Embryonic facial prominence (tissue), 1 donor: ENCODE data around the gene YIF1A.

ENCODE experiments used
- DNase-seq: peaks from one replicate; pipeline ENCODE4 v3.0.0-alpha.2; 2016; ENCODE audit errors: extremely low spot score

The YIF1A gene

DNA sequence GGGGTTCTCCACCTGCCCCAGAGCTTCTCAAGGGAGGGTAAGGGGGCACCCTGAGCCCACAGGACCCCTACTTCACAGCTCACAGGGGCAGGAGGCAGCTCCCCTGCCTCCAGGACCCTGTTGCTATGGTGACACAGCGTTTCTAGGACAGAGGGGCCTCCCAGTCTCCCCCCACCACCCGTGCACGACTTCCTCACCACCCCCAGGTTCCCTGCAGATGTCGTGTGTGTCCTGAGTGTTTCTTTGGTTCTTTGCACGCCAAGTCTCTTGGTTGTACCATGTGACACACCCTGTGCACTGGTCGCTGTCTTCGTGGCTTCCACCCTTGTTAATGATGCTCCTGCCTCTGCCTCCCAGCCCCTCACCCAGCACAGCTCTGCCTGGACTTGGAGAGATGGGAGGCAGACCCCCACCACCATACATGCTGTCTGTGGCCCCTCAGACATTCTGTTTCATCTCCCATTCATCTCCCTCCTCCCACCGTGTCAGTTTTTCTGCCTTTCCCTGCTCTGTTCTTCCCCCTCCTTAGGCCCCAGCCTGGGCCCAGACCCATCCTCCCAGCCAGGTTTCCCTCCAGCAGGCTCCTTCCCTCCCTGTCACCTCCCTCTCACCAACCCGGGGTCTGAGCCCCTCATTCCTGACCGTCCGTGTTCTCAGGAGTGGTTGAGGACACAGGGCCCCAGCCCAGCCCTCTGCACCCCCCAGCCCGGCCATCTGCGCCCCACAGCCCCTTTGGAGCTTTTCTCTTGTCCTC, 45.0 kb downstream of the YIF1A start:
- DNase-seq, result no peak

DNA sequence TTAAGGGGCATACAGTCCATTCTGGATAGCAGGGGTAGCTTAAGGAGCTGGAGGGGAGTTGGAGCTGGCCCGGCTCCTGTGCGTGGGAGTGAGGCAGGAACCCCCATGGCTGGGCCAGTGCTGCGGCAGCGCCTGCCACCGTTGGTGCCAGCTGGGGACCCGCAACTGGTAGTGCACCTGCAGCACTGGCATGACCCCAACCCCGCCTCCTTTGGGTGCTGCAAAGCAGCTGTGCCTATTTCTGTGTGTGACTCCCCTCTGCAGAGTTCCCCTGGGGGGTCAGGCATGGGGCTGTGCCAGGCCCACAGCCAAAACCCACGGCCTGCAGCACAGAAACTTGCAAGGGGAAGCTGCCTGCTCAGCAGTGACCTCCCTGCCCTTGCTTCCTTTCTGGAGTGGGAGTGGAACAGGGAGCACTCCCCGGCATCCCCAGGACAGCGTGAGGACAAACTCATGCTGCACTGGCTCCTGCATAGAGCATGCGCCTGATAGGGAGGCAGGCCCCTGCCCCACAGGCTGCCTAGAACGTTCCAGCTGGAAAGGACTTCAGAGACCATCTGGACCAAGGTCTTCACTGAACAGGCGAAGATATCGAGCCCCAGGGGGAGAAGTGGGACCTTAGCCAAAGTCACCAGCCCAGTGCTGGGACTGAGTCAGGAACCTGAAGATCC, 46.7 kb downstream of the YIF1A start:
- DNase-seq, result no peak

- DNase-seq, result no peak
These were observed 48.2 kb downstream of the YIF1A start for GRCh38 chr11:66240781-66241136.

GRCh38 chr11:66239998-66240780, 48.8 kb downstream of the YIF1A start:
- DNase-seq, result no peak

DNA sequence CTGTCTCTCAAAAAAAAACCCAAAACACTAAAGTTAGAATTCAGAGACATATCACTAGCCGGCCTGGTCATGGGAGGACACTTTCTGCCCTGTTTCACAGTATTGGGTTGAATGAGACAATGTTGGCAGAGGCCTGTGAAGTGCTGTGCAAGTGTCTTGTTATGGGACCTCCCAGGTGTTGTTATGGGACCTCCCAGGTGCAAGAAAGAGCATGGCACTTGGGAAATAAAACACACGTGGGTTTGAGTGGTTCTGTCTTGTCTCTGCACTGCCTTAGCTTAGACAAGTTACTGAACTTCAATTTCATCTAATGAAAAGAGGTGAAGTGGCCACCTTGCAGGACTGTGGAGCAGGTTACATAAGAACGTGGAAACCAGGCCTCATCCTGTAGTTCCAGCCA, 49.4 kb downstream of the YIF1A start:
- DNase-seq, result no peak

GRCh38 chr11:66238786-66239413, 50.0 kb downstream of the YIF1A start:
- DNase-seq, result no peak

DNA sequence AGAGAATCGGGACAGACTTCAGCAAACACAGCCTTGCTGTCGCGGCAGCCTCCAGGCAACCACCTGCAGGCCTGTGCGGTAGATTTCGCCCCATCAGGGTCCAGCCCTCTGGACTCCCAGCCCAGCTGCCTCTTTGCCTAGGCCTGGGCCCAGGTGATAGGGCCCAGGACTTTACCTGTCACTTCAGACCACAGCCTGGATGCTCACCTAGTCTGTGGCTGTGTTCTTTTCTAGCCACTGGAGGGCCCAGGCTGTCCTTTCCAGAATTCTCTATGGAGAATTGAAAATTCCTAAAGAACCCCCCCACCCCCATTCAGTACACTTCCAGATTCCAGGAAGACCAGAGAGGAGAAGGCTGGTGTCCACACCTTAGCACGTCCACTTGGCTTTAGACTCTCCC, 51.1 kb downstream of the YIF1A start:
- DNase-seq, result no peak

DNA sequence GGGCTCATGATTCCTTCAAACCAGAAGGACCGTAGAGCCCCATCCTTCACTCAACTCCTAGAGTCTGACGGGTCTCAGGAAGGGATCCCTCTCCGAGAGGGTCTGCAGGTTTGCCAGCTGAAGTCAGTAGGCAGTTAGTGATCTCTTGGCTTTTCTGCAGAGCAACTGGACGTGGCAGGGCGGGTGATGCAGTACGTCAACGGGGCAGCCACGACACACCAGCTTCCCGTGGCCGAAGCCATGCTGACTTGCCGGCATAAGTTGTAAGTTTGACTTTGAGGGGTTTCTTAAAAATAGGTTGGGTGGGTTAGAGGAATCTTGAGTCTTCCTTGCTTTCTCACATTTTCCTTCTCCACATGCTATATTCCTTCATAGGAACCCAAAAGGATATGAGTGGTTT, 53.8 kb downstream of the YIF1A start:
- no peak for DNase-seq
